GM23338 (cell line): ENCODE results near the gene PNPLA1. TPM values are rescaled to one million over a fixed set of nuclear protein-coding genes. Genes with fewer than 3 reads are reported as not detected.

Source experiments
- ATAC-seq: fragments of 200-7000 bp; cut with Tn5 transposase; 3 replicates; pipeline ENCODE4 v1.9.1; 2020
- DNase-seq: peaks from one replicate; pipeline ENCODE4 v3.0.0-alpha.2; 2015; ENCODE audit warnings: low spot score
- H2AFZ ChIP-seq: fragments of 200-600 bp; sonication (generic); 2 replicates; pipeline ENCODE4 v1.8.0; 2016; ENCODE audit warnings: antibody characterized with exemption, mild to moderate bottlenecking, moderate library complexity
- H3F3A ChIP-seq: fragments of 200-600 bp; sonication (generic); replicated peaks from 2 replicates; pipeline ENCODE4 v1.8.0; 2017; ENCODE audit warnings: antibody characterized with exemption, mixed run types, low read depth
- H3K27ac ChIP-seq: fragments of 200-600 bp; sonication (generic); 2 replicates; pipeline ENCODE4 v1.6.1; 2016; ENCODE audit warnings: low read depth
- H3K27me3 ChIP-seq: fragments of 200-600 bp; sonication (generic); 2 replicates; pipeline ENCODE4 v1.8.0; 2016; ENCODE audit warnings: mild to moderate bottlenecking, mixed run types, moderate library complexity; ENCODE audit not compliant: insufficient read depth
- H3K36me3 ChIP-seq: fragments of 200-600 bp; sonication (generic); 2 replicates; pipeline ENCODE4 v1.8.0; 2016; ENCODE audit warnings: mild to moderate bottlenecking; ENCODE audit not compliant: insufficient read depth
- H3K4me1 ChIP-seq: fragments of 200-600 bp; sonication (generic); 2 replicates; pipeline ENCODE4 v1.8.0; 2016; ENCODE audit warnings: mild to moderate bottlenecking, moderate library complexity; ENCODE audit not compliant: insufficient read depth
- H3K4me2 ChIP-seq: fragments of 200-600 bp; sonication (generic); 2 replicates; pipeline ENCODE4 v1.7.1; 2017; ENCODE audit warnings: mixed run types
- H3K4me3 ChIP-seq: fragments of 200-600 bp; sonication (generic); 2 replicates; pipeline ENCODE4 v1.6.1; 2016; ENCODE audit warnings: mixed run types
- H3K79me2 ChIP-seq: fragments of 200-600 bp; sonication (generic); replicated peaks from 2 replicates; pipeline ENCODE4 v1.8.0; 2017; ENCODE audit warnings: mild to moderate bottlenecking; ENCODE audit not compliant: insufficient read depth
- H3K9me2 ChIP-seq: fragments of 200-600 bp; sonication (generic); 2 replicates; pipeline ENCODE4 v1.8.0; 2017; ENCODE audit not compliant: insufficient read depth
- H4K20me1 ChIP-seq: fragments of 200-600 bp; sonication (generic); replicated peaks from 2 replicates; pipeline ENCODE4 v1.8.0; 2017; ENCODE audit warnings: mild to moderate bottlenecking; ENCODE audit not compliant: insufficient read depth
- H3K27ac Mint-ChIP-seq: 2 replicates; pipeline ENCODE4 v1.8.0; 2020; ENCODE audit warnings: inconsistent platforms, mild to moderate bottlenecking, moderate library complexity, mixed read lengths
- H3K27me3 Mint-ChIP-seq: 3 replicates; pipeline ENCODE4 v1.8.0; 2022; ENCODE audit warnings: low read depth, mild to moderate bottlenecking, moderate library complexity, mixed read lengths, inconsistent platforms; ENCODE audit not compliant: insufficient read depth, poor library complexity
- H3K36me3 Mint-ChIP-seq: 3 replicates; pipeline ENCODE4 v1.8.0; 2021; ENCODE audit warnings: low read depth, mild to moderate bottlenecking, inconsistent platforms, moderate library complexity, mixed read lengths
- H3K4me1 Mint-ChIP-seq: 3 replicates; pipeline ENCODE4 v1.8.0; 2020; ENCODE audit warnings: mild to moderate bottlenecking, inconsistent platforms, mixed read lengths
- H3K4me3 Mint-ChIP-seq: 3 replicates; pipeline ENCODE4 v1.8.0; 2021; ENCODE audit warnings: moderate library complexity, mild to moderate bottlenecking, inconsistent platforms, mixed read lengths
- H3K9me3 Mint-ChIP-seq: 3 replicates; pipeline ENCODE4 v1.8.0; 2020; ENCODE audit warnings: moderate library complexity, mild to moderate bottlenecking, inconsistent platforms, mixed read lengths
- CREB1 ChIP-seq: fragments of 250-450 bp; sonication (Bioruptor Pico); IDR thresholded peaks from 2 replicates; pipeline ENCODE4 v1.5.0; 2020; ENCODE audit warnings: low read depth, mild to moderate bottlenecking, moderate library complexity
- CTCF ChIP-seq, 2 experiments: fragments of 200-600 bp in 1 of 2; sonication (generic) in 1 of 2; conservative IDR thresholded peaks; 2 replicates each; pipeline versions ENCODE4 v1.5.1 to v1.6.1; 2016 to 2017; ENCODE audit warnings: antibody characterized with exemption in 2 of 2, low read depth in 2 of 2, mild to moderate bottlenecking in 2 of 2, moderate library complexity in 1 of 2
- ETS1 ChIP-seq: IDR thresholded peaks from 2 replicates; pipeline ENCODE4 v1.6.1; 2016; ENCODE audit warnings: antibody characterized with exemption
- EZH2 ChIP-seq: fragments of 200-600 bp; sonication (generic); IDR thresholded peaks from one replicate; pipeline ENCODE4 v1.8.0; 2017; ENCODE audit warnings: antibody characterized with exemption, mild to moderate bottlenecking, low read depth; ENCODE audit not compliant: unreplicated experiment
- EZH2phosphoT487 ChIP-seq: fragments of 200-600 bp; sonication (generic); IDR thresholded peaks from one replicate; pipeline ENCODE4 v1.8.1; 2018; ENCODE audit warnings: antibody characterized with exemption; ENCODE audit not compliant: unreplicated experiment
- JUNB ChIP-seq: IDR thresholded peaks from one replicate; pipeline ENCODE4 v1.6.1; 2016; ENCODE audit warnings: antibody characterized with exemption; ENCODE audit not compliant: unreplicated experiment
- NANOG ChIP-seq: IDR thresholded peaks from 2 replicates; pipeline ENCODE4 v1.6.1; 2016; ENCODE audit warnings: antibody characterized with exemption, borderline replicate concordance
- POLR2AphosphoS5 ChIP-seq: IDR thresholded peaks from 2 replicates; pipeline ENCODE4 v1.6.1; 2016; ENCODE audit warnings: antibody characterized with exemption, low read depth
- REST ChIP-seq: IDR thresholded peaks from one replicate; pipeline ENCODE4 v1.6.1; 2018; ENCODE audit warnings: antibody characterized with exemption; ENCODE audit not compliant: unreplicated experiment
- STAT1 ChIP-seq: IDR thresholded peaks from one replicate; pipeline ENCODE4 v1.6.1; 2016; ENCODE audit warnings: antibody characterized with exemption; ENCODE audit not compliant: unreplicated experiment
- ZNF114 ChIP-seq: fragments of 250-450 bp; sonication (Bioruptor Pico); IDR thresholded peaks from 2 replicates; pipeline ENCODE4 v1.5.0; 2020; ENCODE audit warnings: mild to moderate bottlenecking, moderate library complexity
- ZNF331 ChIP-seq: fragments of 250-450 bp; sonication (Bioruptor Pico); IDR thresholded peaks from 2 replicates; pipeline ENCODE4 v1.5.0; 2020; ENCODE audit warnings: low read depth, mild to moderate bottlenecking, moderate library complexity
- ZNF462 ChIP-seq: fragments of 250-450 bp; sonication (Bioruptor Pico); IDR thresholded peaks from 2 replicates; pipeline ENCODE4 v1.5.0; 2020; ENCODE audit warnings: mild to moderate bottlenecking, moderate library complexity
- polyA plus RNA-seq: library from polyadenylated mRNA; unstranded; fragments of >200 nt; fragmentation: Nextera tagmentation; extraction: Ambion mirVana; gene quantifications from 2 replicates; pipeline ENCODE4 v1.2.1, GENCODE V29; 2016
- total RNA-seq: library from RNA; depleted of rRNA; stranded (reverse); fragments of >200 nt; shearing (Covaris generic); gene quantifications from 2 replicates; pipeline ENCODE4 v1.2.3, GENCODE V29; 2014

Gene PNPLA1
- total and polyA plus RNA-seq, 2 experiments from 2014 or later, result not detected

GRCh38 chr6:36243562-36244212 is 26.2 kb upstream of the PNPLA1 start:
- Histone ChIP-seq H4K20me1 (no peaks in the 10 kb centered on the region), H3K79me2 (no peaks in the 10 kb centered on the region), H3K27me3 (no peaks in the 10 kb centered on the region), H3K4me3 (no peak overlapping the region), H3K27ac (no peak overlapping the region), H3K4me1 (peaks cover 22% of the 10 kb centered on the region), H3F3A (0 out of 2 replicates have a peak, but pooled peaks cover 3% of the 10 kb centered on the region), H3K9me2 (no peaks in the 10 kb centered on the region), H3K36me3 (no peaks in the 10 kb centered on the region), H3K4me2 (no peak overlapping the region), H2AFZ (no peak overlapping the region)
- Mint-ChIP-seq H3K27ac (no peak overlapping the region), H3K27me3 (peaks cover 3% of the 10 kb centered on the region), H3K4me1 (peaks cover 45% of the 10 kb centered on the region), H3K36me3 (no peaks in the 10 kb centered on the region), H3K4me3 (no peak overlapping the region), H3K9me3 (no peaks in the 10 kb centered on the region)
- ATAC-seq (no peak), DNase-seq (no peak)
- TF ChIP-seq POLR2AphosphoS5, result no peak
- TF ChIP-seq STAT1, result no peak
- TF ChIP-seq ETS1, result no peak
- TF ChIP-seq ZNF462 (CRISPR knock-in tag), result no peak
- no peak for TF ChIP-seq NANOG
- TF ChIP-seq EZH2phosphoT487, result no peak
- TF ChIP-seq CTCF (conservative IDR thresholded peaks at IDR 0.05; ENCODE audit: low read depth in 2 of 2), result no peak
- no peak for TF ChIP-seq ZNF114 (CRISPR knock-in tag)
- TF ChIP-seq REST, result no peak
- no peak for TF ChIP-seq JUNB
- no peak for TF ChIP-seq CREB1 (CRISPR knock-in tag)
- no peak for TF ChIP-seq EZH2
- no peak for TF ChIP-seq ZNF331 (CRISPR knock-in tag)
